Adrenal gland (tissue), 5 donors: Measurements from ENCODE around the gene REEP1.

Experiments
- CTCF ChIP-seq, 6 experiments: fragments of 450-650 bp in 4 of 6; fragments of 200-600 bp in 2 of 6; sonication (generic) in 1 of 6; IDR thresholded peaks; 1 replicate in 5 of 6; 2 replicates in 1 of 6; pipeline versions ENCODE4 v1.5.1 to v1.8.0; 2016 to 2021; ENCODE audit warnings: antibody characterized with exemption in 6 of 6, mild to moderate bottlenecking in 2 of 6, moderate library complexity in 1 of 6
- POLR2A ChIP-seq, 2 donors: fragments of 450-650 bp; IDR thresholded peaks; one replicate each; pipeline ENCODE4 v1.6.1; 2017; ENCODE audit warnings: antibody characterized with exemption in 2 of 2, mild to moderate bottlenecking in 2 of 2, moderate library complexity in 1 of 2
- donor health status: DM: no; HTN: no; CAD: no.

- TF ChIP-seq POLR2A (IDR thresholded peaks at IDR 0.05) (no peak), CTCF (IDR thresholded peaks at IDR 0.05) (no peak)
Observed at GRCh38 chr2:86199834-86200177, 137.6 kb downstream of the REEP1 start.
